Psoas muscle (tissue), 8 donors: ENCODE data around the gene FAM167B. TPM values are rescaled to one million over a fixed set of nuclear protein-coding genes. Genes with fewer than 3 reads are reported as not detected.
A peak's percentile ranks its signal among the peaks of the same experiment; 100 is the strongest.

Experiments used
- ATAC-seq, 4 donors: fragments of 200-7000 bp; cut with Tn5 transposase; one replicate each; pipeline ENCODE4 v1.9.1; 2020; ENCODE audit warnings: moderate library complexity in 3 of 4, mild to moderate bottlenecking in 2 of 4
- DNase-seq, 2 donors: peaks; one replicate each; pipeline ENCODE4 v3.0.0-alpha.2; 2020
- H3K27ac ChIP-seq: fragments of 200-600 bp; one replicate; pipeline ENCODE4 v1.8.0; 2022
- H3K27me3 ChIP-seq, 3 donors: fragments of 200-600 bp in 1 of 3; one replicate each; pipeline versions ENCODE4 v1.6.1 to v1.8.0; 2013 to 2022; ENCODE audit warnings: low read length in 2 of 3, mild to moderate bottlenecking in 2 of 3, moderate library complexity in 1 of 3; ENCODE audit not compliant: insufficient read depth in 3 of 3
- H3K36me3 ChIP-seq, 2 donors: fragments of 200-600 bp in 1 of 2; one replicate each; pipeline versions ENCODE4 v1.6.1 to v1.8.0; 2013 to 2022; ENCODE audit warnings: low read depth in 1 of 2, mild to moderate bottlenecking in 1 of 2, moderate library complexity in 1 of 2; ENCODE audit not compliant: insufficient read depth in 1 of 2
- H3K4me1 ChIP-seq: fragments of 200-600 bp; one replicate; pipeline ENCODE4 v1.8.0; 2022
- H3K4me3 ChIP-seq: fragments of 200-600 bp; one replicate; pipeline ENCODE4 v1.8.0; 2022; ENCODE audit warnings: mild to moderate bottlenecking
- H3K9me3 ChIP-seq: fragments of 200-600 bp; one replicate; pipeline ENCODE4 v1.8.0; 2022
- WGBS, 3 donors: extraction: QIAGEN DNeasy Blood & Tissue Kit; methylation state at CpG; one replicate each; pipeline versions ENCODE4 v1.1.6 to v1.1.7; 2013; 5-methylcytosine and 5-hydroxymethylcytosine counted together
- intact Hi-C, 2 donors: fragments of 100-400 bp; cut with DNase I; formaldehyde crosslinking; loops; one replicate each; pipeline versions ENCODE4 v1.11.0 to v1.14.2; 2022
- polyA plus RNA-seq, 3 donors: library from polyadenylated mRNA; stranded (reverse); fragments of 200-250 nt; gene quantifications; one replicate each; pipeline ENCODE4 v1.2.3, GENCODE V29; 2013
- total RNA-seq, 4 donors: library from RNA; stranded (reverse); fragmentation: NEBNext Ultra II Directional in 2 of 4; extraction: Animal tissue kit (Norgen Biotek cat#: 25700) in 2 of 4; gene quantifications; one replicate each; pipeline versions ENCODE4 v1.2.1 to v1.2.4, GENCODE V29; 2021 to 2023
- TF ChIP-seq, protein P1 (sequence below): fragments of 200-600 bp; IDR thresholded peaks from one replicate; pipeline ENCODE4 v1.8.0; 2022; ENCODE audit warnings: antibody characterized with exemption
- donor health status: healthy with polysubstance abuse.
- donor health status: DM: no; HTN: no; CAD: no; lungs with moderate emphysema.
- donor health status: Bipolar disorder and iron deficiency.
- donor health status: healthy.
- donor health status: DM: yes; HTN: yes; CAD: no.
- donor health status: DM: no; HTN: no; CAD: no.
- donor health status: DM: no; HTN: no; CAD: no.
- donor health status: DM: yes; HTN: yes; CAD: no.

FAM167B gene
- total and polyA plus RNA-seq, 7 donors = 2.0 to 6.2 (median 3.7) TPM

DNA sequence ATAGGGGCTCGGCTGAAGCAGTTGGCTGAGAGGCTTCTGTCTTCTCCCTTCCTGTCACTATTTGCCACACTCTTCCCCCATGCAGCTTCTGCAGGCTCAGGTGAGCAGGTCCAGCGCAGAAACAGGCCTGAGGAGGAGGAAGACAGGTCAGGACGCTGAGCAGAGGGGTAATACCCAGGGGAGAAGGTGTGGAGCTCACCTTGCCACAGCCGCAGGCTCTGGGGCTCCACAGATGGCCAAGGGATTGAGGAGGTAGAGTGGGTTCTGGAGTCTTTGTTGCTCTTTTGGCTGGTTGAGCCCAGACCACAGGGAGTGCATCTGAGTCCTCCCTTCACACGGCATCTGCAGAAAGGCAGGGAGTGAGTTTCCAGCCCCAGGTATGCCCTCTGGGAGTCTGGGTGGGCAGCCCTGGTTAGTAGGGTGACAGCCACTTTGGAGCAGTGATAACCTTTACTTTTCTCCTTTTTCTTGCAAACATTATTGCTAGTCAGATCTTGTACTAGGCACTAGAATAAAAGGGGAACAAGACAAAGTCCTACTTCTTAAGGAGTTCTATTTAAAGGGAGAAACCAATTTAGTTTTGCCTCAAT is 15.1 kb upstream of the FAM167B start:
- DNase-seq (no peak), ATAC-seq (no peak)
- Histone ChIP-seq H3K4me1 (no peaks in the 10 kb centered on the region), H3K4me3 (no peak overlapping the region), H3K36me3 (peaks cover 15 to 63% of the 10 kb centered on the region in 2 donors), H3K27ac (no peak overlapping the region), H3K27me3 (no peaks in the 10 kb centered on the region), H3K9me3 (no peaks in the 10 kb centered on the region)
- TF ChIP-seq, protein P1, sequence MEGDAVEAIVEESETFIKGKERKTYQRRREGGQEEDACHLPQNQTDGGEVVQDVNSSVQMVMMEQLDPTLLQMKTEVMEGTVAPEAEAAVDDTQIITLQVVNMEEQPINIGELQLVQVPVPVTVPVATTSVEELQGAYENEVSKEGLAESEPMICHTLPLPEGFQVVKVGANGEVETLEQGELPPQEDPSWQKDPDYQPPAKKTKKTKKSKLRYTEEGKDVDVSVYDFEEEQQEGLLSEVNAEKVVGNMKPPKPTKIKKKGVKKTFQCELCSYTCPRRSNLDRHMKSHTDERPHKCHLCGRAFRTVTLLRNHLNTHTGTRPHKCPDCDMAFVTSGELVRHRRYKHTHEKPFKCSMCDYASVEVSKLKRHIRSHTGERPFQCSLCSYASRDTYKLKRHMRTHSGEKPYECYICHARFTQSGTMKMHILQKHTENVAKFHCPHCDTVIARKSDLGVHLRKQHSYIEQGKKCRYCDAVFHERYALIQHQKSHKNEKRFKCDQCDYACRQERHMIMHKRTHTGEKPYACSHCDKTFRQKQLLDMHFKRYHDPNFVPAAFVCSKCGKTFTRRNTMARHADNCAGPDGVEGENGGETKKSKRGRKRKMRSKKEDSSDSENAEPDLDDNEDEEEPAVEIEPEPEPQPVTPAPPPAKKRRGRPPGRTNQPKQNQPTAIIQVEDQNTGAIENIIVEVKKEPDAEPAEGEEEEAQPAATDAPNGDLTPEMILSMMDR = no peak
- intact Hi-C loops = no loop called here
- 63 to 71% (median 66%) methylated on average over 4 to 5 of the region's 5 CpGs for WGBS, 3 donors

DNA sequence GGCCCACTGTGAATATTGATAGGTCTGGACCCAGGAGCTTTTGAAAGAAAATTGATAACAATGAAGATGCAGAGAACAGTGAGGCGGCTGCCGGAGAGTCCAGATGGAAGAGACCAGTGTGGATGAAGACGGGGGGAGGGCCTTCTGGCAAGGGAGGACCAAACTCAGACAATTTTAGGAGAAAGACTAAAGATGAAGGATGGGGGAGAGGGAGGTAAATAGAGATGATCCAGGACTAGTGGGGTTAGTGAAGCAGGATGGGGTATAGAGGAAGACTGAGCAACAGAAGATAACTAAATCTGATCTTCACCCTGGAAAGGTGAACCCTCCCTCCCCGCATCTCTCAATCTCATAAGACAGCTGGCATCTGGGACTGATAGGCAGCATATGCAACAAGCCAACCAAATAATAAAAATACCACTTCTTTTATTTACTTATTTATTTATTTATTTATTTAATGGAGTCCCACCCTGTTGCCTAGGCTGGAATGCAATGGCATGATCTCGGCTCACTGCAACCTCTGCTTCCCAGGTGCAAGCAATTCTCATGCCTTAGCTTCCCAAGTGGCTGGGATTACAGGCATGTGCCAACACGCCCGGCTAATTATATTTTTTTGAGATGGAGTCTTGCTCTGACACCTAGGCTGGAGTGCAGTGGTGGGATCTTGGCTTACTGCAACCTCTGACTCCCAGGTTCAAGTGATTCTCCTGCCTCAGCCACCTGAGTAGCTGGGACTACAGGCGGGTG is 14.3 kb upstream of the FAM167B start:
- Histone ChIP-seq H3K4me3 (no peak overlapping the region), H3K27me3 (no peaks in the 10 kb centered on the region), H3K9me3 (no peaks in the 10 kb centered on the region), H3K27ac (no peak overlapping the region), H3K4me1 (no peaks in the 10 kb centered on the region), H3K36me3 (peaks cover 13 to 55% of the 10 kb centered on the region in 2 donors)
- no peak for ATAC-seq
- intact Hi-C loops = no loop called here
- TF ChIP-seq, protein P1 = no peak
- 77 to 80% (median 79%) methylated on average over 8 of the region's 8 CpGs for WGBS, 3 donors
- no peak for DNase-seq

DNA sequence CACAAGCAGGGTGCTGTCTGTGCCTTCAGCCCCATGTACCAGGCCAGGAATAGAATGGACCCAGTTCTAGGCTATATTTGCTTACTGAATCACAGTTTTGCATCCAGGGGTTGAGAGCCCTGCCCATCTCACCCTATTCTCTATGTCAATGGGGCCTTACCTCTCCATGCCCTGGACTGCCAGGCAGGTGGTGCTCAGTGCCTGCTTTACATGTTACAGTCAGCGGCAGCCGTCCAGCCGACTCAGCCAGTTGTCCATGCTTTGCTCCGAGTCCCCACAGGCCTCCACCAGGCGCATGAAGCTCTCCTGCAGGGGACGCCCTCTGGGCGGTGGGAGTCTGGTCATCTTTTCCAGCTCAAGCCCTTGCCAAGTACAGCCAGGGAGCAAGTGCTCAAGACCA is 12.2 kb upstream of the FAM167B start:
- DNase-seq (peak in 1 of 2 donors; percentile 67), ATAC-seq (peak; percentile 32 to 85 (median 67))
- Histone ChIP-seq H3K36me3 (peaks cover 5 to 34% of the 10 kb centered on the region in 2 donors), H3K27ac (peak overlapping the region; percentile 54), H3K4me1 (no peaks in the 10 kb centered on the region), H3K9me3 (no peaks in the 10 kb centered on the region), H3K27me3 (no peaks in the 10 kb centered on the region), H3K4me3 (no peak overlapping the region)
- intact Hi-C loops = no loop called here
- TF ChIP-seq, protein P1 = no peak
- WGBS, 3 donors = 75 to 77% (median 77%) methylated on average over 7 of the region's 7 CpGs

DNA sequence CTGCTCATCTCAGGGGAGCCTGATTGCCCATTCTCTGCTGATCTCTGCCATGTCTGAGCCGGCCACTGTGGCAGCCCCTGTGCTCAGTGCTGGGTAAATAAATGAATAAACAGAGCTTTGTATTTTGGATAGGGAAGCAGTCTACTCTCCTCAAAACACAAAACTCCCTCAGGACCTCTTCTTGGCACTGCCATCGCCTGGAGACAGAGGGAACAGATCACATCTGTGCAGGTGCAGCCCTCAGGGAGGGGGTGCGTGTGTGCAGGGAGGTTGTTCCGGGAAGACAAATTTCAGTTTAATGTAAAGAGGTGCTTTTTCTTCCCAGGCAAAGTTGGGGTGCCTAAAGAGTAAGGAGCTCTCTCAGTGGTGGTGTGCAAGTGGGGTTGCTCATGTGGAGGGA is 7.7 kb upstream of the FAM167B start:
- DNase-seq (no peak), ATAC-seq (no peak)
- Histone ChIP-seq H3K9me3 (no peaks in the 10 kb centered on the region), H3K4me1 (peaks cover 5% of the 10 kb centered on the region), H3K36me3 (no peaks in the 10 kb centered on the region), H3K27ac (no peak overlapping the region), H3K27me3 (no peaks in the 10 kb centered on the region), H3K4me3 (peak overlapping the region; percentile 81)
- intact Hi-C loops = no loop called here
- WGBS, 3 donors = 51 to 63% (median 52%) methylated on average over 4 of the region's 4 CpGs
- TF ChIP-seq, protein P1 = no peak
